ENCODE results near the gene CFAP57. TPM values are rescaled to one million over a fixed set of nuclear protein-coding genes. Genes with fewer than 3 reads are reported as not detected.

CFAP57 gene
- total RNA-seq (2022; extraction: Qiagen RNA extraction; ENCODE audit: low read depth), result 0.21 to 0.58 TPM (median 0.33 TPM) in 5 replicates

GRCh38 chr1:43171876-43172526 lies at the start of gene CFAP57, which contains the start of gene EBNA1BP2:
TSS of gene CFAP57 (plus strand) at chr1:43172330. CDS start at chr1:43172754, 424 bp downstream.
TSS of gene EBNA1BP2 (minus strand) at chr1:43172290. CDS start at chr1:43172118, 172 bp downstream.

GRCh38 chr1:43269627-43270375 lies 97.7 kb downstream of the CFAP57 start, which contains the start of gene TMEM125:
TSS of gene TMEM125 (plus strand) at chr1:43269983. CDS start at chr1:43272723, 2,740 bp downstream.

GRCh38 chr1:43285269-43285990 lies 113.3 kb downstream of the CFAP57 start, which contains the start of gene C1orf210:
TSS of gene C1orf210 (minus strand) at chr1:43285581. CDS start at chr1:43283270, 2,311 bp downstream.

GRCh38 chr1:43300378-43301094 lies 128.4 kb downstream of the CFAP57 start, which contains the start of gene TIE1:
TSS of gene TIE1 (plus strand) at chr1:43300982. CDS start at chr1:43301072, 90 bp downstream.

Other genes starting within 250 kb of the CFAP57 start
- gene SLC2A1, start 213.5 kb upstream of the CFAP57 start, total RNA-seq (2022; extraction: Qiagen RNA extraction; ENCODE audit: low read depth), result 130 to 160 TPM (median 145 TPM) in 5 replicates
- 183 to 204 TPM (median 193 TPM) in 5 replicates for gene EBNA1BP2, start within 50 bp of the CFAP57 start, total RNA-seq (2022; extraction: Qiagen RNA extraction; ENCODE audit: low read depth)
- not detected in 5 replicates for gene TMEM125, start 97.7 kb downstream of the CFAP57 start, total RNA-seq (2022; extraction: Qiagen RNA extraction; ENCODE audit: low read depth)
- gene C1orf210, start 113.3 kb downstream of the CFAP57 start, total RNA-seq (2022; extraction: Qiagen RNA extraction; ENCODE audit: low read depth), result not detected in 5 replicates
- not detected in 5 replicates for gene TIE1, start 128.7 kb downstream of the CFAP57 start, total RNA-seq (2022; extraction: Qiagen RNA extraction; ENCODE audit: low read depth)
- gene MPL, start 165.5 kb downstream of the CFAP57 start, total RNA-seq (2022; extraction: Qiagen RNA extraction; ENCODE audit: low read depth), result 0.09 to 0.22 TPM in 2 of 5 replicates, not detected in the others
- gene CDC20, start 186.7 kb downstream of the CFAP57 start, total RNA-seq (2022; extraction: Qiagen RNA extraction; ENCODE audit: low read depth), result 165 to 205 TPM (median 195 TPM) in 5 replicates
- 141 to 151 TPM (median 149 TPM) in 5 replicates for gene ELOVL1, start 195.7 kb downstream of the CFAP57 start, total RNA-seq (2022; extraction: Qiagen RNA extraction; ENCODE audit: low read depth)
- gene MED8, start 217.5 kb downstream of the CFAP57 start, total RNA-seq (2022; extraction: Qiagen RNA extraction; ENCODE audit: low read depth), result 37.0 to 38.6 TPM (median 38.1 TPM) in 5 replicates
- gene SZT2, start 217.6 kb downstream of the CFAP57 start, total RNA-seq (2022; extraction: Qiagen RNA extraction; ENCODE audit: low read depth), result 6.5 to 9.9 TPM (median 6.9 TPM) in 5 replicates

All from A549 treated with CpdA at 1 μM for 4 hours (cell line).